Measurements from ENCODE around the gene TPPP3. TPM values are rescaled to one million over a fixed set of nuclear protein-coding genes. Genes with fewer than 3 reads are reported as not detected.

The TPPP3 gene
- total RNA-seq, 2 experiments from 2014 or later, result not detected

GRCh38 chr16:67395105-67395457, 1.8 kb upstream of the TPPP3 start:
- Histone ChIP-seq H3K27ac (ENCODE audit: low read depth in 1 of 2, low read length in 2 of 2) (no peak overlapping the region), H3K27me3 (ENCODE audit: control insufficient read depth in 1 of 2, insufficient read depth in 2 of 2, low read length in 2 of 2) (peaks cover 37 to 44% of the 10 kb centered on the region in 2 experiments), H3K4me1 (ENCODE audit: insufficient read depth, low read length) (peaks cover 34% of the 10 kb centered on the region), H3K9me3 (ENCODE audit: control insufficient read depth in 1 of 2, insufficient read depth in 1 of 2, low read length in 2 of 2) (peaks cover 0 to 15% of the 10 kb centered on the region in 2 experiments), H3K4me3 (ENCODE audit: low read length) (peak overlapping the region; percentile 3), H3K36me3 (ENCODE audit: insufficient read depth, low read length) (no peaks in the 10 kb centered on the region)
- DNase-seq (no peak), ATAC-seq (ENCODE audit: poor library complexity) (no peak)
- Mint-ChIP-seq H3K9me3 (no peaks in the 10 kb centered on the region), H3K4me3 (no peak overlapping the region), H3K4me1 (ENCODE audit: low read depth) (peaks cover 8% of the 10 kb centered on the region), H3K27ac (no peak overlapping the region), H3K27me3 (peaks cover 41% of the 10 kb centered on the region), H3K36me3 (ENCODE audit: low read depth) (no peaks in the 10 kb centered on the region)
- no peak for TF ChIP-seq CTCF (IDR thresholded peaks at IDR 0.05)
- intact Hi-C loops (cut with DNase I, micrococcal nuclease), result loop anchor here (5.0 to 10.0 kb wide), 3 partner anchors 118 to 418 kb away; partner anchors contain the start of gene PLEKHG4 (in 1 of the 2)
- ChIA-PET CTCF (no interaction called here), POLR2A (no interaction called here)

DNA sequence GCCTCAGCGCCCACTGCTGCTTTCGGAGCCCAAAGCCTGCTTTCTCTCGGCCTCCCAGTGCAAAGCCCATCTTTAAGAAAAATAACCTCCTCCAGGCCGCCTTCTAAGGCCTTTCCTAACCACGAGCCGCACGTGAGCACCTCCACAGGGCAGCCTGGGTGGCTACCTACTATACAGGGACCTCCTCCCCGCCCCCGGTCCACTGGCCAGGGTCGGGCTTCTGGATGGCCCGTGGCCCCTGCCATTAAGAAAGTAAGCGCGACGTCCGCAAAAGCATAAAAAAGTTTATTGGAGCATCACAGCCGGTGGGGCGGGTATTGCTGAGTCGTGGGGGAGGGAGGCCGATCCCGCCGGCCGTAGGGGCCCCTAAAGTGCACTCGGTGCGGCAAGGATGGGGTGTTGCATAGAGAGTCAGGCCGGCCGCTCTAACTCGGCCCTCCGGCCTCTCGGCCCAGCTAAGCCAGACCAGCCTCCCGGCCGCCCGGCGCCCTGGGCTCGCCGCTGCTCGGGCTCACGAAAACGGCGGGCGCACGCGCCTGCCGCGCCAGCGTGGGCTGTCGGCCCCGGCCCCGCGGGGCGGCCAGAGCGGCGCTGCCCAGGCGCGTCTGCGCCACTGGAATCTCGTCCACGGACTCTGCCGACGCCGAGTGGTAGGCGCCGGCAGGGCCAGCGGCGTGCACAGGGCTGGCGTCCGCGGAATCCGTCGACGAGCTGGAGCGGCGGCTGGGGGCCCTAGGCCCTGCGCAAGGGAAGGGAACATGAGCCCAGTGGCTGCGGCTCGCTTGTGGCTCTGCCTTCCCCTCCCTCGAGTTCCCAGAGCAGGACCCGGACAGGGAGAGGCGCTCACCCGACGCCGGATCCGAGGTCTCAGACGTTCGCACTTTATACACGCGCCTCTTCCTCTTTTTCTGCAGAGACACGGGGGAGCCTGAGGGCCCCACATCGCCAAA, 1.1 kb upstream of the TPPP3 start:
- Histone ChIP-seq H3K9me3 (ENCODE audit: control insufficient read depth in 1 of 2, insufficient read depth in 1 of 2, low read length in 2 of 2) (peaks cover 0 to 15% of the 10 kb centered on the region in 2 experiments), H3K36me3 (ENCODE audit: insufficient read depth, low read length) (no peaks in the 10 kb centered on the region), H3K4me1 (ENCODE audit: insufficient read depth, low read length) (peaks cover 32% of the 10 kb centered on the region), H3K27ac (ENCODE audit: low read depth in 1 of 2, low read length in 2 of 2) (no peak overlapping the region), H3K4me3 (ENCODE audit: low read length) (peak overlapping the region; percentile 28), H3K27me3 (ENCODE audit: control insufficient read depth in 1 of 2, insufficient read depth in 2 of 2, low read length in 2 of 2) (peaks cover 37 to 44% of the 10 kb centered on the region in 2 experiments)
- Mint-ChIP-seq H3K4me3 (peak overlapping the region; percentile 68), H3K27ac (no peak overlapping the region), H3K9me3 (no peaks in the 10 kb centered on the region), H3K36me3 (ENCODE audit: low read depth) (no peaks in the 10 kb centered on the region), H3K4me1 (ENCODE audit: low read depth) (peaks cover 8% of the 10 kb centered on the region), H3K27me3 (peaks cover 41% of the 10 kb centered on the region)
- POLR2A ChIA-PET, result no interaction called here
- DNase-seq (peak in 2 of 14 experiments; percentile 43 to 47), ATAC-seq (ENCODE audit: poor library complexity) (no peak)
- TF ChIP-seq CTCF (IDR thresholded peaks at IDR 0.05), result no peak
- CTCF ChIA-PET, result no interaction called here
- intact Hi-C loops (cut with DNase I, micrococcal nuclease), result loop anchor here (5.0 to 10.0 kb wide), 3 partner anchors 117 to 417 kb away; partner anchors contain the start of gene PLEKHG4 (in 1 of the 2)

GRCh38 chr16:67393788-67394154, 473 bp upstream of the TPPP3 start:
- H3K4me3 ChIP-seq (ENCODE audit: low read length), result peak overlapping the region; percentile 28
- POLR2A ChIA-PET, result no interaction called here
- no peak for TF ChIP-seq CTCF (IDR thresholded peaks at IDR 0.05)
- H3K27me3 ChIP-seq (ENCODE audit: control insufficient read depth in 1 of 2, insufficient read depth in 2 of 2, low read length in 2 of 2), result peaks cover 37 to 44% of the 10 kb centered on the region in 2 experiments
- DNase-seq, result peak in 1 of 14 experiments; percentile 21
- intact Hi-C loops (cut with DNase I, micrococcal nuclease), result loop anchor here in 1 of 2 experiments (10.0 kb wide), 1 partner anchor 129 kb away; no protein-coding TSS in a partner anchor
- no peaks in the 10 kb centered on the region for H3K36me3 Mint-ChIP-seq (ENCODE audit: low read depth)
- H3K36me3 ChIP-seq (ENCODE audit: insufficient read depth, low read length), result no peaks in the 10 kb centered on the region
- ATAC-seq (ENCODE audit: poor library complexity), result no peak
- H3K27ac Mint-ChIP-seq, result no peak overlapping the region
- H3K9me3 Mint-ChIP-seq, result no peaks in the 10 kb centered on the region
- CTCF ChIA-PET, result no interaction called here
- H3K4me3 Mint-ChIP-seq, result peak overlapping the region; percentile 68
- peaks cover 8% of the 10 kb centered on the region for H3K4me1 Mint-ChIP-seq (ENCODE audit: low read depth)
- H3K27ac ChIP-seq (ENCODE audit: low read depth in 1 of 2, low read length in 2 of 2), result no peak overlapping the region
- H3K9me3 ChIP-seq (ENCODE audit: control insufficient read depth in 1 of 2, insufficient read depth in 1 of 2, low read length in 2 of 2), result peaks cover 0 to 15% of the 10 kb centered on the region in 2 experiments
- H3K4me1 ChIP-seq (ENCODE audit: insufficient read depth, low read length), result peaks cover 28% of the 10 kb centered on the region
- peaks cover 41% of the 10 kb centered on the region for H3K27me3 Mint-ChIP-seq
